Astrocyte of the spinal cord (primary cell): ENCODE results near the gene C1orf198.
A peak's percentile ranks its signal among the peaks of the same experiment; 100 is the strongest.

Experiments
- DNase-seq: peaks from one replicate; pipeline ENCODE4 v3.0.0; 2011; ENCODE audit warnings: low read depth, low spot score
- H3K4me3 ChIP-seq: 2 replicates; pipeline ENCODE4 v1.5.1; 2011; ENCODE audit warnings: low read depth, mild to moderate bottlenecking, low read length, moderate library complexity
- in situ Hi-C: cut with HindIII; loops from 2 replicates; pipeline ENCODE4 v1.10.0; 2017; ENCODE audit warnings: low sequenced_read_pairs
- TF ChIP-seq, protein P1 (sequence below): IDR thresholded peaks from 2 replicates; pipeline ENCODE4 v1.5.1; 2012; ENCODE audit warnings: low read depth, mild to moderate bottlenecking, low read length, inconsistent platforms

The C1orf198 gene

GRCh38 chr1:230824551-230824918 lies 43.8 kb downstream of the C1orf198 start:
- peak; percentile 17 for DNase-seq
- in situ Hi-C loops = no loop called here
- no peak overlapping the region for H3K4me3 ChIP-seq
- TF ChIP-seq, protein P1, sequence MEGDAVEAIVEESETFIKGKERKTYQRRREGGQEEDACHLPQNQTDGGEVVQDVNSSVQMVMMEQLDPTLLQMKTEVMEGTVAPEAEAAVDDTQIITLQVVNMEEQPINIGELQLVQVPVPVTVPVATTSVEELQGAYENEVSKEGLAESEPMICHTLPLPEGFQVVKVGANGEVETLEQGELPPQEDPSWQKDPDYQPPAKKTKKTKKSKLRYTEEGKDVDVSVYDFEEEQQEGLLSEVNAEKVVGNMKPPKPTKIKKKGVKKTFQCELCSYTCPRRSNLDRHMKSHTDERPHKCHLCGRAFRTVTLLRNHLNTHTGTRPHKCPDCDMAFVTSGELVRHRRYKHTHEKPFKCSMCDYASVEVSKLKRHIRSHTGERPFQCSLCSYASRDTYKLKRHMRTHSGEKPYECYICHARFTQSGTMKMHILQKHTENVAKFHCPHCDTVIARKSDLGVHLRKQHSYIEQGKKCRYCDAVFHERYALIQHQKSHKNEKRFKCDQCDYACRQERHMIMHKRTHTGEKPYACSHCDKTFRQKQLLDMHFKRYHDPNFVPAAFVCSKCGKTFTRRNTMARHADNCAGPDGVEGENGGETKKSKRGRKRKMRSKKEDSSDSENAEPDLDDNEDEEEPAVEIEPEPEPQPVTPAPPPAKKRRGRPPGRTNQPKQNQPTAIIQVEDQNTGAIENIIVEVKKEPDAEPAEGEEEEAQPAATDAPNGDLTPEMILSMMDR = no peak

DNA sequence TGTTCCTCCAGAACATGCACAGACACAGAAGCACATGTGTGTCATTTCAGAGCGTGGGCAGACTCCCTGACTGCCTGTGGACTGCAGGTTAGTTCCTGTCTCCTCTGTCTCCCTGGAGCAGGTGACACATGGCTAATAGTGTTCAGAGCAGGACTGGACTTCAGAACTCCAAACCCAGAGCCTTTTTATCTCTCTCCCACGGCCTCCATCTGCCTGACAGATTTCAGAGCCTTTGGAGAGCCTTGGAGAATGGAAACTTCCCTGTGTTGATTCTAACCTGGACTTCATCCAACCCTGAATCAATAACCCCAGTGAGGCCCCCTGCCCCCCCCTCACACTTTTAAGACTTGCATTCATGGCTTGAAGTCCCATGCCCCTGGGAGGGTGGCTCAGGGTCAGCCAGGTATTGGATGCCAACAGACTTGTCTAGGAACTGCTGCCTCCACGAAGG lies 44.4 kb downstream of the C1orf198 start:
- H3K4me3 ChIP-seq = no peak overlapping the region
- TF ChIP-seq, protein P1 = no peak
- in situ Hi-C loops = no loop called here
- no peak for DNase-seq

DNA sequence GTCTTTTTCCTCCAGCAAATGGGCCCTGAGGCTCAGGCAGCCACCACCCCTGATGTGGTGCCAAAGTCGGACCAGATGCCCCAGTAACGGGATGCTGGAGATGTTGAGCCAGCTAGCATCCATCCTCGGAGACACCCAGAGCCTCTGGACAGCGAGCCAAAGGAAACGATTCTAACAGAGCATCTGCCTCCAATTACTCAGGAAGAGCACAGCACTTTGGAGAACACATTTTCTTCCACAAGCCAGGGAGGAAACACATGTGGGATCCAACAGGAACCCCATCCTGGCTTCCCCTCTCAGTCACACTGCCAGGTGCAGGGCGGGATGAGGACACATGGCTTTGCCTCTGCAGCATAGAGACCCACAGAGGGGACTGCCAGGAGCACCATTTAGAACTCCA lies 44.9 kb downstream of the C1orf198 start:
- no peak overlapping the region for H3K4me3 ChIP-seq
- no peak for DNase-seq
- in situ Hi-C loops = no loop called here
- TF ChIP-seq, protein P1 = no peak

- TF ChIP-seq, protein P1 = no peak
- in situ Hi-C loops = no loop called here
- DNase-seq = no peak
- H3K4me3 ChIP-seq = no peak overlapping the region
Observed at GRCh38 chr1:230822092-230822581, 46.2 kb downstream of the C1orf198 start.

- TF ChIP-seq, protein P1 = no peak
- no peak overlapping the region for H3K4me3 ChIP-seq
- in situ Hi-C loops = no loop called here
- no peak for DNase-seq
Observed at GRCh38 chr1:230821346-230821745, 47.0 kb downstream of the C1orf198 start.

GRCh38 chr1:230820568-230820967 lies 47.8 kb downstream of the C1orf198 start:
- TF ChIP-seq, protein P1 = no peak
- DNase-seq = no peak
- no peak overlapping the region for H3K4me3 ChIP-seq
- in situ Hi-C loops = no loop called here

GRCh38 chr1:230819976-230820375 lies 48.3 kb downstream of the C1orf198 start:
- no peak overlapping the region for H3K4me3 ChIP-seq
- in situ Hi-C loops = no loop called here
- TF ChIP-seq, protein P1 = no peak
- no peak for DNase-seq
